IPS-20b (cell line): ENCODE data around the gene MB.
A peak's percentile ranks its signal among the peaks of the same experiment; 100 is the strongest.

Experiments used
- H3K27ac ChIP-seq: one replicate; pipeline ENCODE4 v1.5.1; 2013; ENCODE audit warnings: low read length
- H3K27me3 ChIP-seq: 2 replicates; pipeline ENCODE4 v1.6.1; 2013; ENCODE audit warnings: mild to moderate bottlenecking, low read length, inconsistent platforms; ENCODE audit not compliant: insufficient read depth
- H3K36me3 ChIP-seq: 2 replicates; pipeline ENCODE4 v1.6.1; 2013; ENCODE audit warnings: low read depth, mild to moderate bottlenecking, inconsistent platforms, low read length, moderate library complexity; ENCODE audit not compliant: insufficient read depth
- H3K4me1 ChIP-seq: 2 replicates; pipeline ENCODE4 v1.6.1; 2013; ENCODE audit warnings: mild to moderate bottlenecking, control low read depth, inconsistent platforms, low read length, moderate library complexity; ENCODE audit not compliant: insufficient read depth
- H3K4me3 ChIP-seq: 2 replicates; pipeline ENCODE4 v1.5.1; 2013; ENCODE audit warnings: mild to moderate bottlenecking, low read length, inconsistent platforms
- H3K9ac ChIP-seq: 2 replicates; pipeline ENCODE4 v1.6.1; 2013; ENCODE audit warnings: low read depth, mild to moderate bottlenecking, inconsistent platforms, low read length, moderate library complexity
- H3K9me3 ChIP-seq: 2 replicates; pipeline ENCODE4 v1.6.1; 2013; ENCODE audit warnings: mild to moderate bottlenecking, low read depth, low read length, inconsistent platforms; ENCODE audit not compliant: insufficient read depth

Gene MB

GRCh38 chr22:35649636-35650250 is 32.6 kb upstream of the MB start:
- H3K27ac ChIP-seq, result no peak overlapping the region
- no peaks in the 10 kb centered on the region for H3K36me3 ChIP-seq
- H3K4me3 ChIP-seq, result no peak overlapping the region
- peaks cover 9% of the 10 kb centered on the region; the same call in 1 of the 2 replicates for H3K4me1 ChIP-seq
- H3K27me3 ChIP-seq, result no peaks in the 10 kb centered on the region
- H3K9ac ChIP-seq, result no peak overlapping the region
- no peaks in the 10 kb centered on the region for H3K9me3 ChIP-seq

- Histone ChIP-seq H3K4me1 (peaks cover 9% of the 10 kb centered on the region; the same call in 1 of the 2 replicates), H3K36me3 (no peaks in the 10 kb centered on the region), H3K27ac (no peak overlapping the region), H3K9me3 (no peaks in the 10 kb centered on the region), H3K27me3 (no peaks in the 10 kb centered on the region), H3K4me3 (no peak overlapping the region), H3K9ac (peak overlapping the region; percentile 32; the same call in 1 of the 2 replicates)
These were observed 32.0 kb upstream of the MB start for GRCh38 chr22:35649026-35649553.

- peak within 1 kb of the TSS; percentile 32; the same call in 1 of the 2 replicates for H3K9ac ChIP-seq
- no peak within 1 kb of the TSS for H3K4me3 ChIP-seq
These were observed 31.2 kb upstream of the MB start, which contains the start of gene APOL6 for GRCh38 chr22:35648066-35649025. Gene APOL6 (plus strand): TSS chr22:35648446. CDS start chr22:35656426, 7,980 bp downstream.

DNA sequence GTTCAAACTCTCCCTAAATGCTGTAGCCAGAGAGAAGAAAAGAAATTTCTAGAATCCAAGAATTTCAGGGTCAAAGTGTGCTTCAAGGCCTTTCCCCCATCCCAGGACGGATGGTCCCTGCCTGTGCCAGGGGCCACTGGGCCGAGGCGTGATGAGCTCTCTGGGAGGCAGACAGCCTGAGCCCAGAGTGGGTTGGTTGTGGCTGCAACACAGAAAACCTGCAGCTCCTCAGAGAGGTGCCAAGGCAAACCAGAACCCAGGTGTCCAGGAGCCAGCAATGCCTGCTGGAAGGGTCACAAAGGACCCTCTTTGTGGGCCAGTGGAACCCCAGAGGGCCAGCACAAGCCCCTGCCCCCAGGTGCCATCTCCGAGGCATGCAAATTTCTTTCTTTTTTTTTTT is 28.5 kb upstream of the MB start:
- H3K27me3 ChIP-seq, result no peaks in the 10 kb centered on the region
- H3K9ac ChIP-seq, result no peak overlapping the region
- H3K9me3 ChIP-seq, result no peaks in the 10 kb centered on the region
- H3K36me3 ChIP-seq, result no peaks in the 10 kb centered on the region
- H3K27ac ChIP-seq, result no peak overlapping the region
- no peak overlapping the region for H3K4me3 ChIP-seq
- H3K4me1 ChIP-seq, result peaks cover 16% of the 10 kb centered on the region; the same call in 1 of the 2 replicates

More at GRCh38 chr22:35648066-35649025, 31.2 kb upstream of the MB start, which contains the start of gene APOL6:
- H3K36me3 ChIP-seq, result no peaks in the 10 kb centered on the region
- H3K27ac ChIP-seq, result no peak within 1 kb of the TSS
- H3K27me3 ChIP-seq, result no peaks in the 10 kb centered on the region
- no peaks in the 10 kb centered on the region for H3K9me3 ChIP-seq
- peaks cover 9% of the 10 kb centered on the region; the same call in 1 of the 2 replicates for H3K4me1 ChIP-seq

DNA sequence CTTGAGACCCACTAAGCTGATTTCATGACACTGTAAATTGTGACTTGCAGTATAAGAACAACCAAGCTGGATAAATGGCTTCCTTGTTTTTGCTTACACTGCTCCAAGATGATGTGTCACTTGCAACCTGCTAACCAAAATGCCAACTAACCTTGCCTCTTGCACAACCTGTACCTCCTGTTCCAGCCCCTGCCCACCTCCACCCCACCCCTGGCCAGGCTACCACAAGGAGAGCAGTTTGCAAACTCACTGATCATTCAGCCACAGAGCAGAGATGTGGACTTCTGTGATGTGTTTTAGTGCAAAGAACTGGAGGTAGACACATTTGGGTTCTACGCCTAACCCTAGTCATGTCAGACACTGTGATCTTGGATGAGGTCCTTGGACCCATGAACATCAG is 26.9 kb upstream of the MB start:
- Histone ChIP-seq H3K4me1 (peaks cover 15% of the 10 kb centered on the region; the same call in 1 of the 2 replicates), H3K27me3 (no peaks in the 10 kb centered on the region), H3K36me3 (no peaks in the 10 kb centered on the region), H3K4me3 (no peak overlapping the region), H3K27ac (no peak overlapping the region), H3K9ac (no peak overlapping the region), H3K9me3 (no peaks in the 10 kb centered on the region)

DNA sequence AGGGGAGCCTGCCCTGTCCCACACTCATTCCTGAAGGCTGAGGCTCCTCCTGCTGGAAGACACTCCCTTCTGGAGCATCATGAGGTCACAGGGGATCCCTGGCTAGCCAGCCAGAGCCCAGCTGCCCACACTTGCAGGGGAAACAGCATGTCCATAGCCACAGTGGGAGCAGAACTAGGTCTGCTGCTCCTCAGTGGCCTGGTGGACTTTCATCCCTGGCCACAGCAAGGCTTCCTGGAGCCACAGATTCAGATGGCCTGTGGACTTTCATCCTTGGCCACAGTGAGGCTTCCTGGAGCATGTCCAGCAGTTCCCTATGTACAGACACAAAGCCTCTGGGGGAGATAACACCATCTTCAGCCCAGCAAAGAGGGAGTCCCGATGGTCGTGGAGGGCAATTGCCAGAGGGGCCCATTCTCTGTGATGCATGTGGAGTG is 25.2 kb upstream of the MB start:
- no peak overlapping the region for H3K9ac ChIP-seq
- H3K9me3 ChIP-seq, result no peaks in the 10 kb centered on the region

GRCh38 chr22:35641494-35642120 is 24.5 kb upstream of the MB start:
- H3K9me3 ChIP-seq, result no peaks in the 10 kb centered on the region
- H3K9ac ChIP-seq, result no peak overlapping the region
- H3K36me3 ChIP-seq, result no peaks in the 10 kb centered on the region
- H3K27ac ChIP-seq, result no peak overlapping the region
- no peaks in the 10 kb centered on the region for H3K27me3 ChIP-seq
- no peak overlapping the region for H3K4me3 ChIP-seq
- peaks cover 14% of the 10 kb centered on the region; the same call in 1 of the 2 replicates for H3K4me1 ChIP-seq

More for the DNA sequence above, 25.2 kb upstream of the MB start:
- Histone ChIP-seq H3K27me3 (no peaks in the 10 kb centered on the region), H3K27ac (no peak overlapping the region), H3K4me3 (no peak overlapping the region), H3K36me3 (no peaks in the 10 kb centered on the region), H3K4me1 (peaks cover 11% of the 10 kb centered on the region; the same call in 1 of the 2 replicates)

DNA sequence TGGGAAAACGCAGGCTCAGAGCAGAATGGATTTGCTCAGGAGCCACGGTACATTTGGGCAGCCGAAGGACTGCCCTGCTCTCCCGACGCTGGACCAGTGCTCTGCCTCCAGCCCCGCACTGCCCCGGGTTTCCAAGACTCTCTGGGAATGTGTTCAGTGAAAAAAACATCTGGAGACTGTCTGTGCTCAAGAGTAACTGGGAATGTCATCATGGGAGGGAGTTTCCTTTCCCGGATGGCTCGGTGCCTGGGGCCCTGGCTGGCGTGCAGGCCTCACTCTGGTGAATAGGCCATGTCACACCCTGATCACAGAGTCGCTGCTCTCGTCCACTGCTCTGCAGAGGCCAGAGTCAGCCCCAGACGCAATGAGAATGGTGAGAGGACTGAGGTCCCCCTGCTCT is 21.3 kb upstream of the MB start:
- H3K36me3 ChIP-seq, result no peaks in the 10 kb centered on the region
- H3K9ac ChIP-seq, result no peak overlapping the region
- no peak overlapping the region for H3K4me3 ChIP-seq
- no peaks in the 10 kb centered on the region for H3K27me3 ChIP-seq
- no peak overlapping the region for H3K27ac ChIP-seq
- H3K9me3 ChIP-seq, result no peaks in the 10 kb centered on the region
- peaks cover 14% of the 10 kb centered on the region; the same call in 1 of the 2 replicates for H3K4me1 ChIP-seq

DNA sequence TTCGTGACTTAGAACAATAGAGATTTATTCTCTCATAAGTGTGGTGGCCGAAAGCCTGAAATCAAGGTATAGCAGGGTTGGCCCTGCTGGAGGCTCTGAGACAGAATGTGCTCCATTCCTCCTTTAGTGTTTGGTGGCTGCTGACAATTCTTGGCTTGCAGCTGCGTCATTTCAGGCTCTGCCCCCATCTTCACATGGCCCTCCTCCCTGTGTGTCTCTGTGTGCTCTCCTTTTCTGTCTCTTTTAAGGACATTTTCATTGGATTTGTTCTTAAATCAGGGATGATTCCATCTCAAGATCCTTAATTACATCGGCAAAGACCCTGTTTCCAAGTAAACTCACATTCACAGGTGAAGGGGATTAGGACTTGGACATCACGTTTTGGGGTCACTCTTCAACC is 20.9 kb upstream of the MB start:
- no peak overlapping the region for H3K9ac ChIP-seq
- H3K4me1 ChIP-seq, result peaks cover 15% of the 10 kb centered on the region; the same call in 1 of the 2 replicates
- H3K27ac ChIP-seq, result no peak overlapping the region

GRCh38 chr22:35637254-35637653 is 20.1 kb upstream of the MB start:
- Histone ChIP-seq H3K4me3 (no peak overlapping the region), H3K27ac (no peak overlapping the region), H3K27me3 (no peaks in the 10 kb centered on the region), H3K36me3 (no peaks in the 10 kb centered on the region), H3K9ac (no peak overlapping the region), H3K9me3 (no peaks in the 10 kb centered on the region), H3K4me1 (peaks cover 17% of the 10 kb centered on the region; the same call in 1 of the 2 replicates)

More for the DNA sequence above, 20.9 kb upstream of the MB start:
- Histone ChIP-seq H3K27me3 (no peaks in the 10 kb centered on the region), H3K4me3 (no peak overlapping the region), H3K36me3 (no peaks in the 10 kb centered on the region), H3K9me3 (no peaks in the 10 kb centered on the region)

DNA sequence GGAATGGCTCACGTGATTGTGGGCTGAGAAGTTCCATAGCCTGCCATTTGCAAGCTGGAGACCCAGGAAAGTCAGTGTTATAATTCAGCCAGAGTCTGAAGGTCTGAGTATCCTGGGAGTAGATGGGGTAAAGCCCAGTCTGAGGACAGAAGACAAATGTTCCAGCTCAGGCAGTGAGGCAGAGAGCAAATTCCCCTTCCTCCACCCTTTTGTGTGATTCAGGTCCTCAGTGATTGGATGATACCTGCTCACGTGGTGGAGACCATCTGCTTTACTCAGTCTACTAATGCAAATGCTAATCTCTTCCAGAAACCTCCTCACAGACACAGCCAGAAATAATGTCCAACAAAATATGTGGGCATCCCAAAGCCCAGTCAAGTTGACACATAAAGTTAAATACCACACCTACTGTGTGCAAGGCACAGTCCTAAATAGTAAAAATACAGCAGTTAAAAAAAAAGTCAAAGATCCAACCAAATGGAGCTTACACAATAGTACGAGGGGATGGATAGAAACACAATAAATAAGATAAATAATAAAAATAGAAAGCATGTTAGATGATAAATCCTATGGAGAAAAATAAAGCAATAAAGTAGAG is 17.9 kb upstream of the MB start:
- H3K9ac ChIP-seq, result no peak overlapping the region
- H3K9me3 ChIP-seq, result no peaks in the 10 kb centered on the region
- H3K27me3 ChIP-seq, result no peaks in the 10 kb centered on the region
- no peak overlapping the region for H3K27ac ChIP-seq
- H3K4me3 ChIP-seq, result no peak overlapping the region
- no peaks in the 10 kb centered on the region for H3K36me3 ChIP-seq
- H3K4me1 ChIP-seq, result peaks cover 10% of the 10 kb centered on the region; the same call in 1 of the 2 replicates
